ENCODE data around the gene ATP8A1.

- TF ChIP-seq POLR2A (IDR thresholded peaks at IDR 0.05; ENCODE audit: low read depth, low read length) = no peak
- no peak for TF ChIP-seq POLR2AphosphoS5 (IDR thresholded peaks at IDR 0.05; ENCODE audit: low read depth, low read length)
- TF ChIP-seq TAF1 (IDR thresholded peaks at IDR 0.05; ENCODE audit: low read depth, low read length) = no peak
These were observed 231.5 kb downstream of the ATP8A1 start for GRCh38 chr4:42425146-42426065.
